T47D (cell line): ENCODE results near the gene GALNT3.
A peak's percentile ranks its signal among the peaks of the same experiment; 100 is the strongest.

Experiments
- DNase-seq, 2 experiments: peaks; one replicate each; pipeline versions ENCODE4 v3.0.0 to v3.0.0-alpha.2; 2011 to 2012; ENCODE audit warnings: low read depth in 1 of 2, low spot score in 1 of 2
- JUND ChIP-seq: IDR thresholded peaks from 2 replicates; pipeline ENCODE4 v1.6.1; 2012; ENCODE audit warnings: low read depth
- in situ Hi-C: cut with HindIII; loops from 2 replicates; pipeline ENCODE4 v1.10.0; 2016; ENCODE audit warnings: low sequenced_read_pairs, low pct_unique_long_range_greater_than_20kb

The GALNT3 gene

DNA sequence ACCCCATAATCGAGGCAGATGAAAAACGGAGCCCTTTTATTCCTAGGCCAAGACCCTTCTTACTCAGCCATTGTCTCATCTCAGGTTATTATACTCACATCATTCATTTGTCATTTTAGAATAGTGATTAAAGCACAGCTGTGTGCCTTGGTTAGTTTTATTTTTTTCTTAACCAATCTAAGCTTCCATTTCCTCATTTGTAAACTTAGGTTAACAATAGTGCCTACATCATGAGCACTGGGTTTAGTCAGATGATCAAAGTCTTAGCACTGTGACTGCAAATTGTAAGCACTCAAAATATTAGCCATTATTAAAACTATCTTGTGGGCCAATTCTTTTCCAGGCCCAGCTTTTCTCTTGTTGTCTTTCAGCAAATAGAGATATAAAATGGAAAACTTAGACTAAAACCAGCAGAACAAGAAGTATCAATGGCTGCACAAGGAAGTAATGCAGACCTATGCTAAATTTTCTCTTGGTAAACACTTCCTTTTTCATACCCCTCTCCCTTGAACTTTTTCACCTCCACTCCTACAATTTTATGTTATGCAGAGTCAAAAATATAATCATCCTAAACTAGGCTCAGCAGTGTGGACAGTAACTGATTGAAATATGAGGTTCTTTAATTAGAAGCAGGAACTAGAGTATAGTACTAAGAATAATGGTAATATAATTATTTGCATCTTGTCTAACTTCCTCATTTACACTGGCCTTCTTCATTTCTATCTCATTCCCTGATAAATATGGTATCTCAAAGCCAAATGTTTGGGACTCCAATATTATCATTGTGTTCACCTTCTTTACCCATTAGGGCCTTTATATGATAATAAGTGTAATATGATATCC is 21.5 kb upstream of the GALNT3 start:
- in situ Hi-C loops: no loop called here
- no peak for DNase-seq
- no peak for TF ChIP-seq JUND

DNA sequence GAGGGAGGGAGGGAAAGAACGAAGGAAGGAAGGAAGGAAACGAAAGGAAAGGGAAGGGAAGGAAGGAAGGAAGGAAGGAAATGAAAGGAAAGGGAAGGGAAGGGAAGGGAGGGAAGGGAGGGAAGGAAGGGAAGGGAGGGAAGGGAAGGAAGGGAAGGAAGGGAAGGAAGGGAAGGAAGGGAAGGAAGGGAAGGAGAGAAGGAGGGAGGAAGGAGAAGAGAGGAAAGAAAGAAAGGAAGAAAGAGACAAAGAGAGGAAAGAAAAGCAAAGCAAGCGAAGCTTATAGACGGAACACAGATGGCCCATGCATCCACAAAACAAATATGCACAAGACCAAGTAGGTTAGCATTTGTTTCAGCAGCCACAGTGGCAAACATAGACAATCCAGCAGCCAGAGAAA is 20.4 kb upstream of the GALNT3 start:
- in situ Hi-C loops: no loop called here
- peak in 1 of 2 experiments; percentile 18 for DNase-seq
- no peak for TF ChIP-seq JUND

DNA sequence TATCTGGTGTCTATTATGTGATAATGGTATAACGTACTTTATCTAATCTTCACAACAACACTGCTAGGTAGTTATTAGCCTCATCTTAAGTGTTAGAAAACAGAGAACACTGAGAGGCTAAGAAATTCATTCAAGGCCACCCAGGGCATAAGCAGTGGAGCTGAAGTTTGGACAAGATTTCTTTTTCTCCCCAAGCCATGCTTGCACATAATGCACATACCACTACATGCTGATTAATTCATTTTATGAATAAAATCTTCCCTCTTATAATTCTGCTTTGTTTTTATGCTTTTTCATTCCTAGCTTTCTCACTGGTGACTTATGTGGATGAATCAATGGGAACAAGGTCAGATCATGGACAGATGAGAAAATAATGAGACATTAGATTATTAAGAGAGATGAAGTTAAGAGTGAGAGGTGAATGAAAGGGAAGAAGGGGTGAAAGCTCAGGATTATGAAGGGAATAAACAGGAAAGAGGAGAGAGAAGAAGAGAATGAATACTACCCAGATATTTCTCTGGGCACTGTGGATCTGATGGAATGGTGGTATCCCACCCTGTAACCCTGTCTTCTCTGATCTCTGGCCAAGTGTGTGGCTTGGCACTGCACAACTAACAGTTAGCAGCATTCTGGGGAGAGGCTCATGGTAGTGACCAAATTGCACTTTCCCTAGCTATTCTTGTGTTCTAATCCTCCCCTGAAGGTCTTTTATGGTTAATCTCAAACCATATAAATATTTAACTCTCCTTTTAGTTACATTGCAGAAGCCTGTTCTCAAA is 17.7 kb upstream of the GALNT3 start:
- no peak for DNase-seq
- in situ Hi-C loops: no loop called here
- TF ChIP-seq JUND: no peak

DNA sequence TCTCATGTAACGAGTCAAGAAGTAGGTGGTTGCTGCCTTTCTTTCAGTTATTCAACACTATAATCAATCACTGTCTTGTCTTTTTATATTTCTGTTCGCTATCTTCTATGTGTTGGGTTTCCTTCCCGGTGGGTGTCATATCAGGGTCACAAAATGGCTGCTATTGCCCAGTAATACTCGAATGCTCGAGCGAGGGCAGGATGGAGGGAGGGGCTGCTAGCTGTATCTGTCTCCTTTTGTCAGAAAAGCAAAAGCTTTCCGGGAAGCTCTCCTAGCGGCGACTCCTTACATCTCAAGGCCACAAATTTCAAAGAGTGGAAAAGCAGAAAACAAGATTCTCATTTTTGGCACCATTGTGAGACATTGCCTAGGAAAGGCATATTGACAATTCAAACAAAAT is 16.4 kb upstream of the GALNT3 start:
- no peak for DNase-seq
- in situ Hi-C loops: no loop called here
- no peak for TF ChIP-seq JUND

DNA sequence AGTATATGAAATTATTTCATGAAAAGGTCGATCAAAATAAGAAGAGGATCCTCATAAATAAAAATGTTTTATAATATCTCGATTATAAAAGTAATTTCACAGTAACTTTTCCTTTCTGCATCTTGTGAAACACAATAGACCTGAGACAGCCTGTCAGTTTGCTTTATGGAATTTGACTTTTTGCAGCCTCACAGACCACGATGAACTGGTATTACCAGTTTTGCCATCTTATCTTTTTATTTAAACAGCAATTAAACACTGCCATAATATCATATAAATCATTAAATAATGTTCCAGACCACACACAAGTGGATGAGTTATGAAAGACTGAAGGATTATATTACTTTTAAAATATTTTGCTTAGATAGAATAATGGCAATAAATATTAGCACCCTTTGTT is 10.7 kb upstream of the GALNT3 start:
- DNase-seq: peak; percentile 2 to 60
- in situ Hi-C loops: no loop called here
- no peak for TF ChIP-seq JUND

DNA sequence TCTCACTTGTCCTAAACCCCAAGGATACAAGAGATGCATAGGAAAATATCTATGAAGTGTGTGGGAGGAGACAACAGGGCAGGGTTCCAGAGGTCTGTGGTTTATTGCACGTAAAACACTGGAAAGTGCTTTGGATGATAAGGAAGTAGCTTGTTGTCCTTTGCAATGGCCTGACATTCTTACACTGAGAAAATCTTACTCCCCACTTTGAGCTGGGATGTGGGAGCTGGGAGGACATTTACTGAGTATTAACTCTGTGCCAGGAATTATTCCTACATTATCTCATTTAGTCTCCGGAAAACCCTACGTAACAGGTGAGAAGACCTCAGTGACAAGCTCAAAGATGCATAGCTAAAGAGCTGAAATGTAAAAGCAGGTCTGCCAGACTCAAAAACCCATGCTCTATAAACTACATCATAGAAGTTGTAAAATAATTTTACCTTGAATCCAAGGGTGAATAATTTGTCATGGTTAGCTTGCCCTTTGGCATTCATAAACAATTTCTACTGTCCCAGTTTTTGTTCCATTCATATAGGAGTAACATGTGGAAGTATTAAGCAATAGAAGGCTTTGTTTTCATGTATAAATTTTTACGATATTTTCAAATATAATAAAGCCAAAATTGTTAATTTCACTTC is 9.2 kb upstream of the GALNT3 start:
- in situ Hi-C loops: no loop called here
- TF ChIP-seq JUND: no peak
- no peak for DNase-seq

DNA sequence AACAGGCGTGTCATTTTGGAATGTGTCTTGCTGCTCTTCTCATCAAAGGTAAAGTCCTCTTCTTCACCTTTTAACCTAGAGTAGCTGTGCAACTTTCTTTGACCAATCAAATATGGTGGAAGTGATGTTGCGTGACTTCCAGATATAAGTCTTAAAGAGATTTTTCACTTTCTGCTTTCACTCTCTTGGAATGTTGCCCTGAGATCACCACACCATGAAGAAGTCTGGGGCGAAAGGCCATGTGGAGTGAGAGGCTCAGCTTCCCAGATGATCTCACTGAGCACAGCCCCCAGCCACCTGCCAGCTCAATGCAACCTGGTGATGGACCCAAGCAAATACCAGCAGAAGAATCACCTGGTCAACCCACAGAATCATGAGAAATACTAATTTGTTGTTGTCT is 7.1 kb upstream of the GALNT3 start:
- in situ Hi-C loops: no loop called here
- no peak for TF ChIP-seq JUND
- DNase-seq: no peak

DNA sequence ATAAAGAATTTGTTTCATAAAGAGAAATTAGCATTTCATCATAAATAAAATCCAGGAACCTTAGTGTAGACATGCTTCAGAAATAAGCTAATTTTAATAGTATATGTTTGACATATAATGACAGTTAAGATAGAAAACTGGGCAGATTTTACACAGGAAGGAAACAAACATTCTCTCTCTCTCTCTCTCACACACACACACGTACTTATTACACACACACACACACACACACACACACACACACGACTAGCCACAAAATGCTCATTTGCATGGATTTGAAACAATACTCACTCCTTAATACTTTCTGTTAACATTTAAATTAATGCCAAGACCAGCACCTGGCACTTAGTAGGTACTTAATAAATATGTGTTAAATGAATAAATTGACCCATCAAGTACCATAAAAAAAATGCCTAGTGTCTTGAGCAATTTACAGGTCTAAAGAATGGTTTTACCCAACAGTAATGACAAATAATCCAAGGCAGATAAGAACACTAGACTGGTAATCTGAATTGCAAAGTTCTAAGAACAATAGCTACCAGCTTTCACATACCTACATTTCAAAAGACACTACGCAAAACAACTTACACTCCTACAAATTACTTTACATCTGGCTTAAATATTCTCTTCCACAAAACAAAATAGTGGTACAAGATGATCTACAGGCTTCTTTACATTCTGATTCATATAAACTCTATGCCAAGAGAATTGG is 2.9 kb upstream of the GALNT3 start:
- in situ Hi-C loops: no loop called here
- TF ChIP-seq JUND: no peak
- DNase-seq: no peak

DNA sequence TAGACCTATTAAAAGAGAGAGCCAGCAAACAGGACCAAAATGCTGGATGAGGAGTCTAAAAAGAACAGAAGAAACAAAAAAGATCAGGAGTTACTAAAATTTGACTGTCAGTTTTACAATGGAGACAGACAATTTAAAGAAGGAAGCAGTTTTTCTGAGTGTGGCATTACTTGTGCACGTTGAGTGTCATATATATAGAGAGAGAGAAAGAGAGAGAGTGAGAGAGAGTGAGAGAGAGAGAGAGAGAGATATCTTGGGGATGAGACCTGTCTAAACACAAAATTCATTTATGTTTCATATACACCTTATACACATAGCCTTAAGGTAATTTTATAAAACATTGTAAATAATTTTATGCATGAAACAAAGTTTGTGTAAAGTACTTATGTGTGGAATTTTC is 2.1 kb upstream of the GALNT3 start:
- no peak for TF ChIP-seq JUND
- in situ Hi-C loops: no loop called here
- no peak for DNase-seq

DNA sequence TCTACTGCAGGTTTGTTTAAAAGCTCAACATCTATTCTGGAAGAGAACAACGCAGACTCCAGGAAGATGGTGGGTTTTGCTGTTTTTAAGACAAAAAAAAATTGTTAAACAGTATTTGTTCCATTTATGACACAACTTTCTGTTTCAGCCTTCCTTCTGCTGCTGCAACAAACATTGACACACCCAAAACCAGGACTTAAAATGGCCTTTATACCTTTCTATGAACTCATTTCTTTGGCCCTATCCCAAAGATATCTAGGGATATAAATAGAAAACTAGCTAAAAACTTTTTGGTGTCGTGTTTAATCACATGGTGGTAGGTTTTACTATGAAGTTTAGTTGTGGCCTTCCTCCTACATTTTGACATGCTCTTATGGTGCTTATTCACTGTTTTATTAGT is 964 bp upstream of the GALNT3 start:
- in situ Hi-C loops: no loop called here
- TF ChIP-seq JUND: no peak
- no peak for DNase-seq

DNA sequence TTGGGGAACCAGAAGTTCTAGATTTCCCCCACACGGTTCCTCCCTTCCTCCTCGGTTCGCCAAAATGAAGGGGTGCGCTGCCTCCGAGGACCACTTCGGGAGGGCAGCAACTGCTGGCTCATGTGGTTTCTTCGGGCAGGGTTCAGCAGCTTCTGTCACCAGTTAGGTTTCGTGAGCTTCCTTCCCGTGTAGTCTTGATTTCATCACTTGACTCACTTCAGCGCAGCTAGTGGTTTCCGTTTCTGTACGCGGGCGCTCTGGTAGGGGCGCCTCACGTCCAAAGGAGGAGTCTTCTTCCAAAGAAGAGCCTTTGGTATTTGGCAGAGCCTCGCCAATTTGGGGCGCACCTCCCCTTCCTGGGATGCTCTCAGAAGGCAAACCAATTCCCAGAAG is 485 bp upstream of the GALNT3 start:
- in situ Hi-C loops: no loop called here
- DNase-seq: peak in 1 of 2 experiments; percentile 61
- TF ChIP-seq JUND: no peak

DNA sequence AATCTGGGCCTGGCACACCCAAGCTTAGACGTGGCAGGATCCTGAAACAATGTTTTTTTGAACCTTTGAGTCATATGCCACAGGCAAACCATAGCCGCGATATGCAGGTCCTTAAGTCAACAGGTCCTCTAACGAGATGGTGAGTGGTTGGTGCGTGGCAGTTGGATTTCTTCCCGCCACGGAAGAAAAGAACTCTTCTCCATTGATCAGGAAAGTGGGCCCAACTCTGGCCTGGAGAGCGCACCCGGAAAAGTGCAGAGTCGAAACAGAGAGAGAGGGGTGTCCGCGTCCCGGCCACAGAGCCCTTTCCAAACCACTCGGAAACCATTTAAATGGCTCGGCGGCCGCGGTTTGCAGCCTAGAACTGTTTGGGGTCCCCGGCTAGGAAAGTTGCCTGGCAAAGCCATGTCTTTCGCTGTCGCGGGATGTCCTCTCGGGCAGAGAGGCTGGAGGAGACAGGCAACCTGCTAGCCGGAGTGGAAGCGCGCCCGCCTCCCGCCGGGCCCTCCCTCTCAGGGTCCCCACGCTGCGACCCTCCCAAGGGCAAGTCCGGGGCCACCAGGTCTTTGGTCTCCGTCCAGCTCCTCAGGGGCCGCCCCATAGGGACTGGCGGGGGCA is 777 bp downstream of the GALNT3 start:
- in situ Hi-C loops: no loop called here
- TF ChIP-seq JUND: no peak
- peak; percentile 4 to 51 for DNase-seq
